ENCODE results near the gene FBLN5.

Gene FBLN5

GRCh38 chr14:91945751-91946621 is 1.5 kb downstream of the FBLN5 start:
- no peak for DNase-seq

- no peak for DNase-seq
Observed at GRCh38 chr14:91942946-91943345, 4.5 kb downstream of the FBLN5 start.

- DNase-seq = no peak
Observed at GRCh38 chr14:91942128-91942527, 5.4 kb downstream of the FBLN5 start.

GRCh38 chr14:91940209-91940608 is 7.3 kb downstream of the FBLN5 start:
- DNase-seq = no peak

GRCh38 chr14:91935586-91935985 is 11.9 kb downstream of the FBLN5 start:
- DNase-seq = no peak

GRCh38 chr14:91934554-91935285 is 12.8 kb downstream of the FBLN5 start:
- DNase-seq = no peak

- DNase-seq = no peak
Observed at GRCh38 chr14:91931478-91932088, 15.9 kb downstream of the FBLN5 start.

- DNase-seq = no peak
Observed at GRCh38 chr14:91929700-91930099, 17.8 kb downstream of the FBLN5 start.

GRCh38 chr14:91927800-91928199 is 19.7 kb downstream of the FBLN5 start:
- no peak for DNase-seq

- no peak for DNase-seq
Observed at GRCh38 chr14:91927191-91927590, 20.3 kb downstream of the FBLN5 start.

GRCh38 chr14:91926131-91926890 is 21.2 kb downstream of the FBLN5 start:
- no peak for DNase-seq

- no peak for DNase-seq
Observed at GRCh38 chr14:91925727-91926121, 21.8 kb downstream of the FBLN5 start.

GRCh38 chr14:91925001-91925726 is 22.3 kb downstream of the FBLN5 start:
- DNase-seq = no peak

- no peak for DNase-seq
Observed at GRCh38 chr14:91920526-91920925, 27.0 kb downstream of the FBLN5 start.

- no peak for DNase-seq
Observed at GRCh38 chr14:91919814-91920213, 27.7 kb downstream of the FBLN5 start.

GRCh38 chr14:91918186-91918883 is 29.2 kb downstream of the FBLN5 start:
- DNase-seq = no peak

GRCh38 chr14:91912035-91912434 is 35.5 kb downstream of the FBLN5 start:
- no peak for DNase-seq

- DNase-seq = no peak
Observed at GRCh38 chr14:91911474-91912032, 35.9 kb downstream of the FBLN5 start.

- no peak for DNase-seq
Observed at GRCh38 chr14:91910196-91910595, 37.3 kb downstream of the FBLN5 start.

- no peak for DNase-seq
Observed at GRCh38 chr14:91906374-91906773, 41.1 kb downstream of the FBLN5 start.

GRCh38 chr14:91904956-91905645 is 42.4 kb downstream of the FBLN5 start:
- no peak for DNase-seq

All from NCI-H1436 (cell line).